GM18508 (cell line): ENCODE measurements around the gene MIB1.
"Not testable (repeated sequence)": the region's sequence is repeated elsewhere in the genome, so short reads cannot be mapped to it uniquely, and the experiment has no call there.

Experiments
- ATAC-seq: cut with Tn5 transposase; IDR thresholded peaks from one replicate; pipeline ENCODE4 v1.9.1; 2021; ENCODE audit warnings: moderate number of reproducible peaks; ENCODE audit not compliant: insufficient read depth, unreplicated experiment

The MIB1 gene

DNA sequence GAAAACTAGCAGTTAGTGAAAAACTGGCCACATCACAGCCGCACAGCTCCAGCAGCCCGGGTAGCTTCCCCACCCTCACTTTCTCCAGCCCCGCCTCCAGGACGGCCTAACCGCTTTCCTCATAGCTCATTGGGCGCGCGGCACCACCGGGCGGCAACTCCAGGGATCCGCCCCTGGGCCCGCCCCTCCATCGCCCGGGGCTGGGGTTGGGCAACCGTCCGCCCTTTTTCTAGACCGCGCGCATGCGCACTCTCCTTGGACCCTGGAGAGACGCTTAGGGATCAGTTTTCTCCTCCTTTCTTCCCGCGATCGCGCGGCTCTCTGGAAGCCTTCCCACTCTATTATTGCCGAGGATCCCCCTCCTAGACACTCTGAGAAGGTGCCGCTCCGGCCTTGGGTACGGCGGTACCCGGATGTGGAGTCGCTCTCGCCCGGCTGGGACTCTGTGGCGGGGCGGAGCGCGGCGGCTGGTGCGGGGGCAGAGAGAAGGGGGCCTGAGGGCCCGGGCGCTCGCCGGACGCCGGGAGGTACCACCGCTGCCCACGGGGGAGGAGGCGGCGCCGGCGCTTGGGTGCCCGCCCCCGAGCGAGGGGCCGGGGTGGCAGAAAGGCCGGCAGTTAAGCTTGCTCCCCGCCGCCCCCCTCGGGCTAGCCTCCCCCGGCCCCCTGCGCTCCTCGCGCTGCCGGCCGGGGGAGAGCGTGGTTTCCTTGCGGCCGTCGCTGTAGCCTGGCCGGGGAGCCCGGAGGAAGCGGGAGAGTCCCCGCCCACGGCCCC is at the start of gene MIB1:
Gene MIB1, plus strand, starts transcription at position 255 of the 774 bp plus-strand sequence. CDS start 792 bp downstream, outside the sequence.
- peak; percentile 94 for ATAC-seq

GRCh38 chr18:21693322-21693721 is 47.3 kb upstream of the MIB1 start:
- ATAC-seq = no peak

DNA sequence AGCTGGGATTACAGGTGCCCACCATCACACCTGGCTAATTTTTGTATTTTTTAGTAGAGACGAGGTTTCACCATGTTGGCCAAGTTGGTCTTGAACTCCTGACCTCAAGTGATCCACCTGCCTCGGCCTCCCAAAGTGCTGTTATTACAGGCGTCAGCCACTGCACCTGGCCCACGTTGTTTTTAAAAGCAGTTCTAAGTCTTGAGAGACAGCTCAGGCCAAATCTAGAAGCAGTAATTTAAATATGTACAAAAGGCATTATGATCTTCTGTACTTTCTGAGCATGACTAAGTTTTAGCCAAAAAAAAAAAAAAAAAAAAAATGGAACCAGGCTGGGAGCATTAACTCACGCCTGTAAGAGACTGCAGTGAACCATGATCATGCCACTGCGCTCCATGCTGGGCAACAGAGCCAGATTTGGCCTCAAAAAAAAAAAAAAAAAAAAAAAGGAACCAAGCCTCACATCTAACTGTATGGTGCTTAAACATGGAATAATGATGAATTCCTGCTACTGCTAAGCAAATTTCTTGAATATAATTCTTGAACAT is 40.0 kb upstream of the MIB1 start:
- no peak for ATAC-seq

- no peak for ATAC-seq
These were observed 39.0 kb upstream of the MIB1 start for GRCh38 chr18:21701621-21702020.

DNA sequence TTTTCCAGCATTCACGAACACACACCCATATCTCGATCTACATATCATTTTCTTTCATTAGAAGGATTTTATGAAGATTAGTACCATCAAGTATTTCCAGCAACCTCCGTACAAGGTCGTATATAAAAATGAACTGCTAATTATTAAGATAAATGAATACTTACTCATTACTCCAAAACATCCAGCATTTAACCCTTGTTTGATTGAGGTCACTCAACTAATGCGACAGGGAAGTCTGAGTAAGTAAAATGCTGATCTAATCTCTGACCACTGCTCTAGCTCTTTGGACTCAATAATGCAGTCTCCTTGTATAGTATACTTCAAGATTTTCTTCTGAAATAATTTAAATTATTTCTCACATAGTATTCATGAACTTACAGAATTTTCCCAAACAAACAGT is 38.0 kb upstream of the MIB1 start:
- no peak for ATAC-seq

GRCh38 chr18:21703241-21703820 is 37.3 kb upstream of the MIB1 start:
- ATAC-seq = no peak

- peak; percentile 68 for ATAC-seq
These were observed 35.8 kb upstream of the MIB1 start, which contains the start of gene ABHD3 for GRCh38 chr18:21704603-21705364. TSS of gene ABHD3 (minus strand) at chr18:21704774. CDS start at chr18:21704665, 109 bp downstream.

DNA sequence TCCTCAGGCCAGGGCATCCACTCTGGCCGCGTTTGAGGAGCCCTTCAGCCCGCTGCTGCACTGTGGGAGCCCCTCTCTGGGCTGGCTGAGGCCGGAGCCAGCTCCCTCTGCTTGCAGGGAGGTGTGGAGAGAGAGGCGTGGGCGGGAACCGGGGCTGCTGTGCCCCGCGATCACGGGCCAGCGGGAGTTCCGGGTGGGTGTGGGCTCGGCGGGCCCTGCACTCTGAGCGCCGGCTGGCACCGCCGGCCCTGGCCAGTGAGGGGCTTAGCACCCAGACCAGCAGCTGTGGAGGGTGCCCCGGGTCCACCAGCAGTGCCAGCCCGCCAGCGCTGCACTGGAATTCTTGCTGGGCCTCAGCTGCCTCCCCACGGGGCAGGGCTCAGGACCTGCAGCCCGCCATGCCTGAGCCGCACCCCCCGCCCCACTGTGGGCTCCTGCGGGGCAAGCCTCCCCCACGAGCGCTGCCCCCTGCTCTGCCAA is 34.2 kb upstream of the MIB1 start:
- no peak for ATAC-seq

DNA sequence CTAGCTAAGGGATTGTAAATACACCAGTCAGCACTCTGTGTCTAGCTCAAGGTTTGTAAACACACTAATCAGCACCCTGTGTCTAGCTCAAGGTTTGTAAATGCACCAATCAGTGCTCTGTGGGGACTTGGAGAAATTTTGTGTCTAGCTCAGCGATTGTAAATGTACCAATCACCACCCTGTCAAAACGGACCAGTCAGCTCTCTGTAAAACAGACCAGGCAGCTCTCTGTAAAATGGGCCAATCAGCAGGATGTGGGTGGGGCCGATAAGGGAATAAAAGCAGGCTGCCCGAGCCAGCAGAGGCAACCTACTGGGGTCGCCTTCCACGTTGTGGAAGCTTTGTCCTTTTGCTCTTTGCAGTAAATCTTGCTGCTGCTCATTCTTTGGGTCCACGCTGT is 33.5 kb upstream of the MIB1 start:
- not testable (repeated sequence) for ATAC-seq

DNA sequence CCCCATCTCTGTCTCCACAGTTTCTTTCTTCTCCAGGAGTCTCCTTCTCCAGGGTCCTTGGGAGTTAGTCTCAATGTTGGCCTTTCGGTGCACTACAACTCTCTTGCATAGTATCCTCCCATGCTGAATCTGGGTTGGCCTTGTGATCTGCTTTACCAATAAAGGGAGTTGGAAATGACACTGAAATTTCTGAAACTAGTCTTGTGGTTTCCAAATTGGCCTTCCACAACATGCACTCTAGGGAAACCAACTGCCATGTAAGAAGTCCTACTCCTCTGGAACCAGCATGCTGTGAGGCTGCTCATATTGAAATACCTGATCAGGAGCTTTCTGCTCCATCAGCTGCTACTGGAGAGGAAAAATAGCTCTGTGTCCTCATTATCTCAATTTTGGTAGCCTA is 26.1 kb upstream of the MIB1 start:
- no peak for ATAC-seq

DNA sequence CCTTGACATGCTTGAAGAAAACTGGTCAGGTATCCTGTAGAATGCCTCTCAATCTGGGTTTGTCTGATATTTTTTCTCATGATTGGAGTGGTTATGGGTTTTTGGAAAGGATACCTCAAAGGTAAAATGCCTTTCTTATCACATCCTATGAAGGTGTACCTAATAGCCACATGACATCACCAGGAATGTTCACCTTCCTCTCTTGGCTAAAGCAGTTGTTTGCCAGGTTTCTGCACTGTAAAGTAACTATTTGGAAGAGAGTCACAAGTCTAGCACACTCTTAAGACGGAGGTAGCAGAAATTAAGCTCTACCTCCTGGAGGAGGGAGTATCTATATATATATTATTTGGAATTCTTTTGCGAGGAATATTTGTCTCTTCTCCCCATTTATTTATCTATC is 17.9 kb upstream of the MIB1 start:
- no peak for ATAC-seq

DNA sequence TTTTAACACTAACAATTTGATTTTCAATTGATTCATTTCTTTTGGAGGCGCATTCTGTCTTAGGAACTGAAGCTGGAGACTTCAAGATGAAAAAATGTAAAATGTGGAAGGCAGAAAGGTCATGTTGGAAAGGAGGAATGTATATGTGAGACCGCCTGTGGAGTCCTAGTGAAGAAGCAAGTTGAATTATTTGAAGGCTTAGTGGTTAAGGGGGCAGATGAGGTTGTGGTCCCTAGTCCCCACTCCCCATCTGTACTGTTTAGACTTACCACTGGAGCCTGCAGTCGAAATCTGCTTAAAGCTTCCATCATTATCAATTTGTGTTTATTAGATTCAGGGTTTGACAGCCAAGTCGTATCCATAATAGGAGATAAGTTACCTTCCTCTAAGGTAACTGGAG is 15.4 kb upstream of the MIB1 start:
- no peak for ATAC-seq

GRCh38 chr18:21727702-21728101 is 12.9 kb upstream of the MIB1 start:
- no peak for ATAC-seq

- ATAC-seq = no peak
These were observed 7.6 kb upstream of the MIB1 start for GRCh38 chr18:21733011-21733410.

GRCh38 chr18:21735452-21736015 is 5.1 kb upstream of the MIB1 start:
- no peak for ATAC-seq

DNA sequence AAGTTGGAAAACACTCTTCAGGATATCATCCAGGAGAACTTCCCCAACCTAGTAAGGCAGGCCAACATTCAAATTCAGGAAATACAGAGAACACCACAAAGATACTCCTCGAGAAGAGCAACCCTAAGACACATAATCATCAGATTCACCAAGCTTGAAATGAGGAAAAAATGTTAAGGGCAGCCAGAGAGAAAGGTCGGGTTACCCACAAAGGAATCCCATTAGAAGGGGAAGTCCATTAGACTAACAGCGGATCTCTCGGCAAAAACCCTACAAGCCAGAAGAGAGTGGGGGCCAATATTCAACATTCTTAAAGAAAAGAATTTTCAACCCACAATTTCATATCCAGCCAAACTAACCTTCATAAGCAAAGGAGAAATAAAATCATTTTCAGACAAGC is 3.7 kb upstream of the MIB1 start:
- ATAC-seq = not testable (repeated sequence)

- ATAC-seq = peak; percentile 10
These were observed 721 bp upstream of the MIB1 start for GRCh38 chr18:21739604-21740537.

DNA sequence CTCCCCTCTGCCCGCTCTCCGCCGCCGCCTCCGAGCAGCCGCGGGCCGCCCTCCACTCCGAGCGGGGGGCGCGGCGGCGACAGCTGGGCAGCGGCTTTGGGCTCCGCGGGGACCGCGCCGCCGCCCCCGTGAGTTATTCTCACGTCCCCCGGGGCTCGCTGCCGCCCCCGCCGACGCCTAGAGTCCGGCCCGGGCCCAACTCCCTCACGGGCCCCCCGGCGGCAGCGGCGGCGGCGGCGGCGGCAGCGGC is 645 bp downstream of the MIB1 start:
- ATAC-seq = peak; percentile 8

- ATAC-seq = no peak
These were observed 1.1 kb downstream of the MIB1 start for GRCh38 chr18:21741562-21742314.
